GM18951 (cell line): ENCODE measurements around the gene FOXD4L6.
"Not testable (repeated sequence)": the region's sequence is repeated elsewhere in the genome, so short reads cannot be mapped to it uniquely, and the experiment has no call there.

Experiments used
- in situ Hi-C: fragments of 300-500 bp; cut with MboI; formaldehyde crosslinking; loops from one replicate; pipeline ENCODE4 v1.12.0; 2022; ENCODE audit warnings: low sequenced_read_pairs, mixed read lengths, inconsistent platforms; ENCODE audit not compliant: unreplicated experiment

Gene FOXD4L6

GRCh38 chr9:41128581-41128980, at the start of gene FOXD4L6:
Gene FOXD4L6, minus strand, starts transcription at chr9:41128681. Its CDS starts 298 bp downstream, at chr9:41128383.
- in situ Hi-C loops = not testable (repeated sequence)

DNA sequence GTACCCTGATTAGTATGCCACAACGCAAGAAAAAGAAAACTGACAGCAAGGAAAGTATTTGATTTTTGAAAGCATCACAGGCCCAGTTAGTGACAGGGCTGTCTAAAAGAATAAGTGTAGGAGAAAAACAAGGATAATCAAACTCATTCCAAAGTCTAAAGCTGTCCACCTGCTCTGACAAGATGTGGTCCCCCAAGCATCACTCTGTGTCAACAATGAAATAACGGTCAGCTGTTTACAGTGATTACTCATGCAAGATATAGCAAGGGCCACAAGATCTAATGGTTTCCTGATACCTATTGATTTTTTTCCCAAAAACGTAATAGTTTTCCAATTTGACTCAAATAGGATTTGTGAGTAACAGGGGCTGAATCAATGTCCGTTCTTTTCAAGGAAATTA, 46.5 kb upstream of the FOXD4L6 start:
- in situ Hi-C loops = not testable (repeated sequence)

- in situ Hi-C loops = not testable (repeated sequence)
These were observed 21.6 kb upstream of the FOXD4L6 start for GRCh38 chr9:41150116-41150515.

DNA sequence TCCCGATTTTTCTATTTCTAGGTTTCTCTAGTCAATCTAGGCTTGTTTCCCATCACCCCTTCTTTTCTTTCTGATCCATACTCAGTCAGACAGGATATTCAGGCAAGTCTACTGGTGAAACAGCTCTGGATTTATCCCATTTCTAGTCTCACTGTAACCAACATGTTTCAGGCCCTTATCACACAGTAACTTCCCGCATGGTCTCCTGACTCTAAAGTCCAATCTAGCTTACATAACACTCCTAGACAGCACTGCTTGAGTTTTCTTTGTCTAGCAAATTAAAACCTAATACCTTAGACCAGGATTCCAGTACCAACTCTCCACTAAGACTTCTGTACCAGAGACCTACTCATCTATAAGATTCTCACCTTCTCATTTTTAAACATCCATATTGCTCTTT, 13.4 kb upstream of the FOXD4L6 start:
- in situ Hi-C loops = not testable (repeated sequence)

GRCh38 chr9:41126746-41127446, 1.6 kb downstream of the FOXD4L6 start:
- in situ Hi-C loops = not testable (repeated sequence)

- in situ Hi-C loops = not testable (repeated sequence)
These were observed 2.5 kb downstream of the FOXD4L6 start for GRCh38 chr9:41125936-41126335.

DNA sequence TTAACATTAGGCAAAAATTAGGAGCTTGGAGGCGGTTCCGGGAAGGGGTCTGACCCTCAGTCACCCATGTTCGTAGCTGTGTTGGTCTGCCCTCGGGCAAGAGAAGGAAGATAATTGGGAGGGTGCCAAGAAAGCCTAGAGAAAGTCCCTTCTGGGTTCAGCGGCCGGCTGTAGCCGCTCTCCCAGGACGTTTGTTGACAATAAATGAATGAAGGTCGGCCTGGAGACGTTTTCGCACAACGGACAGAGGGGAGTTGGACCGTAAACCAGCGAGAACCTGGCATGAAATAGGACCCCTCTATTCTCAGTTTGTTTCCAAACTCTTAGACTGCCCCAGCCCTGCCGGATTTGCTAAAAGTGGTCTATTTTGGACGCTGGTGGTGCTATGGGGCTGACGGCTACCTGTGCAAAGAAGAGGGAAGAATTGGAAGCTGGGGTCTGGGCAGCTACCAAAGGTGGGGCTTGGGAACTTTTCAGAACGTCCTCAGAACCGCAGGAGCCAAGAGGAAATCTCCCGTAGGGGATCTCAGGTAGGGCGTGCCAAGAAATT, 3.3 kb downstream of the FOXD4L6 start:
- in situ Hi-C loops = not testable (repeated sequence)

DNA sequence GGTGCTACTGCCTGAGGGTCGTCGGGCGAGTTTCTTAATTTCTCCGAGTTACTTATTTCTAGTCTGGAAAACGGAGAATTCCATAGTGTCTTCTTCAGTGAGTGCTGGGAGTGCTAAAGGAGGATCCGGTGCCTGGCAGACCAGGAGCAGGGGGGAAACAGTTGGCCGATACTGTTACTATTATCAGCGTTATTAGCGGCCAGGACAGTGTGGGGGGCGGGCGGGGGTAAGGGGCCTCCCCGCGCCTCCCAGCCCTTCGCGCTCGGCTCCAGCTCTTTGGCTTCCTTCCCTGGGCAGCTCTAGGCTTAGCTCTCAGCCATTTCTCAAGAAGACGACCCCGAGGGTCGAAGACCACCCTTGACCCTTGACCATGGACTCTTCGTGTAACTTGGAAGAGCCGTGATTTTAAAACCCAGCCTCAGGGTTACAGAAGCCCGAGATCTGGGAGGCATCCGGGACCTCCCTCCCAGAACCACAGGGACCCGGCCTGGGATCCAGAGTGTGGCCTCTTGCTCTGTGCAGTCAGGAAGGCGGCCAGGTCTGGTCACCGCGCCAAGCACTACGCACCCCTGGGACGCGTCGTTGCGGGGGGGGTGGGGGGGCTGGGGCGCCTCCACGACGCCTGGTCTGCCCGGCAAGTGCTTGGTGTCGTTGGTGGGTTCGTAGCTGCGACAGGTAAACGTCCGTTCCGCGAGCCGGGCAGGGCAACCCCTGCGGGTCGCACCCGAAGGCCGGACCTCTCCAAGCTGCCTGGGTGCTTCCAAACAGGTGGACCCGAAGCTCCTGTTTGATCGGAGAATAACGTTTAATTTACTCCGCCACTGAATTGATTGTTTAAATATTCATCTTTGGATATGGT, 4.0 kb downstream of the FOXD4L6 start:
- in situ Hi-C loops = not testable (repeated sequence)

- in situ Hi-C loops = not testable (repeated sequence)
These were observed 4.7 kb downstream of the FOXD4L6 start for GRCh38 chr9:41123812-41124211.

GRCh38 chr9:41123396-41123795, 5.1 kb downstream of the FOXD4L6 start:
- in situ Hi-C loops = not testable (repeated sequence)

GRCh38 chr9:41120696-41121095, 7.8 kb downstream of the FOXD4L6 start:
- in situ Hi-C loops = not testable (repeated sequence)

GRCh38 chr9:41119719-41120118, 8.8 kb downstream of the FOXD4L6 start:
- in situ Hi-C loops = not testable (repeated sequence)

DNA sequence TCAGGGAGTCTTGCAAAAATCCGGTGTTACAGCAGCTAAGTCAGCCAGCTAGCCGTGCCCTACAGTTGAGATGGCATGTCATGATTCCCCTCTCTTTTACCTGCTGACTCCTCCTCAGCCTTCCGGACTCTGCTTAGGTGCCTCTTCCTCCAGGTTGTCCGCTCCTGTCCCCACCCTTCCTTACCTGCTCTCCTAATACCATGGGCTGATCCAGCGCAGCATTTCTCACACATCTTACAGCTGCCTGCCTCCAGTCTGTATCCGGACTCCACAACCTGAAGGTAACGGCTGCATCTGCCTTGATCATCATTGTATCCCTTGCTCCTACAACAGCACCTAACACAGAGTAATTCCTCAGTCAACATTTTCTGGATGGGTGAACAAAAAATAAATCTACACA, 9.2 kb downstream of the FOXD4L6 start:
- in situ Hi-C loops = not testable (repeated sequence)

DNA sequence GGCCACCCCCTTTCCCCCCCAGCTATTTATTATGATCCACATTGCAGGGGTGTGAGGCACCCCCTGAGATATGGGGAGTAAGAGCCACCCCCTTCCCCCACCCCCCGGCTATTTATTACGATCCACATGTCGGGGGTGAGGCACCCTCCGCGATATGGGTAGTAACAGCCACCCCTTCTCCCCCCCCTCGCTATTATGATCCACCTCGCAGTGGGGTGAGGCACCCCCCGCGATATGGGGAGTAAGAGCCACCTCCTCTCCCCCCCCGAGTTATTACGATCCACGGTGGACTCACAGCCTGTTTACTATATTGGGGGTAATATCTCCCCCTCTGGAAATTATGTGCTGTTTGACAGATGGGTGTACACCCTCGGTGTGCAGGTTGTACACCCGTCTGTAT, 15.1 kb downstream of the FOXD4L6 start:
- in situ Hi-C loops = not testable (repeated sequence)

GRCh38 chr9:41111414-41111813, 17.1 kb downstream of the FOXD4L6 start:
- in situ Hi-C loops = not testable (repeated sequence)

- in situ Hi-C loops = not testable (repeated sequence)
These were observed 17.6 kb downstream of the FOXD4L6 start for GRCh38 chr9:41110913-41111312.

DNA sequence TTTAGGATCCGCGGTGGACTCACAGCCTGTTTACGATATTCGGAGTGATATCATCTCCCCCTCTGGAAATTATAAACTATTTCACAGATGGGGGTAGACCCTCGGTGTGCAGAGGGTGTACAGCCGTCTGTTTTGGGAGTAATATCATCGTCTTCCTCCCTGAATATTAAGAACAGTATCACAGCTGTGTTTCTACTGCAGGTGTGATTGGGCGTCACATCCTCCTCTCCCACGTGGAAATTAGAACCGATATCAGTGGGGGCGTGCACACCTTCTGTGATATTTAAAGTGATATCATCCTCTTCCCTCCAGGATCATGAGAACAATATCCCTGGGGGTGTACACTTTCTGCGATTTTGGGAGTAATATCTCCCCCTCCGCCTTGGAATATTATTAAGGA, 19.2 kb downstream of the FOXD4L6 start:
- in situ Hi-C loops = not testable (repeated sequence)

GRCh38 chr9:41108816-41109215, 19.7 kb downstream of the FOXD4L6 start:
- in situ Hi-C loops = not testable (repeated sequence)

DNA sequence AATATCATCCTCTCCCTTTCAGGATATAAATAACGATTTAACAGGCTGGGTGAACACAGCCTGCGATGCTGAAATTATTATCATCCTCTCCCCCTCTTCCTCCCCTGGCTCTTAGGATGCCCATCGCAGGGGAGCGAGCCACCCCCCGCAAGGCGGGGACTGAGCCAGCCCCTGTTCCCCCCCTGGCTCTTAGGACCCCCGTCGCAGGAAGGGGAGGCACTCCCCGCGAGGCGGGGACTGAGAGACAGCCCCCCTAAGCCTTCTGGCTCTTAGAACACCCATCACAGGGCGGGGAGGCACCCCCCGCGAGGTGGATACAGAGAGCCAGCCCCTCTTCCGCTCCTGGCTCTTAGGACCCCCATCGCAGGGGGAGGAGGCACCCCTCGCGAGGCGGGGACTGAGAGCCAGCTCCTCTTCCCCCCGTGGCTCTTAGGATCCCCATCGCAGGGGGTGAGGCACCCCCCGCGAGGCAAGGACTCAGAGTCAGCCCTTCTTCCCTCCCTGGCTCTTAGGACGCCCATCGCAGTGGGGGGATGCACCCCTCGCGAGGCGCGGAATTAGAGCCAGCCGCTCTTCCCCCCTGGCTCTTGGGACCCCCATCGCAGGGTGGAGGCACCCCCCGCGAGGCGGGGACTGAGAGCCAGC, 21.9 kb downstream of the FOXD4L6 start:
- in situ Hi-C loops = not testable (repeated sequence)

- in situ Hi-C loops = not testable (repeated sequence)
These were observed 22.8 kb downstream of the FOXD4L6 start for GRCh38 chr9:41105557-41106253.
